IPS-18a (cell line): ENCODE results near the gene KCNIP4.

Experiments used
- H3K27ac ChIP-seq: one replicate; pipeline ENCODE4 v1.5.1; 2013; ENCODE audit warnings: low read length
- H3K27me3 ChIP-seq: one replicate; pipeline ENCODE4 v1.6.1; 2013; ENCODE audit warnings: mild to moderate bottlenecking, low read length; ENCODE audit not compliant: control insufficient read depth, insufficient read depth
- H3K36me3 ChIP-seq: one replicate; pipeline ENCODE4 v1.6.1; 2013; ENCODE audit warnings: low read depth, low read length; ENCODE audit not compliant: control insufficient read depth
- H3K4me1 ChIP-seq: one replicate; pipeline ENCODE4 v1.6.1; 2013; ENCODE audit warnings: low read depth, low read length; ENCODE audit not compliant: control insufficient read depth
- H3K4me3 ChIP-seq: one replicate; pipeline ENCODE4 v1.5.1; 2013; ENCODE audit warnings: low read length
- H3K9ac ChIP-seq: one replicate; pipeline ENCODE4 v1.6.1; 2013; ENCODE audit warnings: mild to moderate bottlenecking, low read length, moderate library complexity
- H3K9me3 ChIP-seq: one replicate; pipeline ENCODE4 v1.6.1; 2013; ENCODE audit warnings: low read depth, low read length; ENCODE audit not compliant: control insufficient read depth

Gene KCNIP4

DNA sequence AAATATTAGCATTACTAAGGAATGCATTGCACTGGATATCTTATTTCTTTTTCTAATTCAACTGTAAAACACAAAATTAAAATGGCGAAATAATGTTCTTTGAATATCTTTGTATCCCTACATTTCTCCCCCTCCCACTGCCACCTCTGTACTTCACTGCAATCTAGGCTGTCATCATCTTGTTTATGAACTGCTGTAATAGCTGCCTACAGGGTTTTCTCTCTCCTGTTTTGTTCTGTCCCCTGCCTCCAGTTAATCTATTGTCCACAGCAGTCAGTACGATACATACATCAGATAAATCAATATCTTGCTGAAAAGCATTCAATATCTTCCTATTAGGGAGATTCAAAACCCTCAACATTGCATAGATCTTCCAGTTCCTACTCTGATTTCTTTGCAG lies 528.4 kb downstream of the KCNIP4 start:
- Histone ChIP-seq H3K27ac (no peak overlapping the region), H3K27me3 (no peaks in the 10 kb centered on the region), H3K9ac (no peak overlapping the region), H3K36me3 (no peaks in the 10 kb centered on the region), H3K9me3 (no peaks in the 10 kb centered on the region), H3K4me3 (no peak overlapping the region), H3K4me1 (no peaks in the 10 kb centered on the region)

DNA sequence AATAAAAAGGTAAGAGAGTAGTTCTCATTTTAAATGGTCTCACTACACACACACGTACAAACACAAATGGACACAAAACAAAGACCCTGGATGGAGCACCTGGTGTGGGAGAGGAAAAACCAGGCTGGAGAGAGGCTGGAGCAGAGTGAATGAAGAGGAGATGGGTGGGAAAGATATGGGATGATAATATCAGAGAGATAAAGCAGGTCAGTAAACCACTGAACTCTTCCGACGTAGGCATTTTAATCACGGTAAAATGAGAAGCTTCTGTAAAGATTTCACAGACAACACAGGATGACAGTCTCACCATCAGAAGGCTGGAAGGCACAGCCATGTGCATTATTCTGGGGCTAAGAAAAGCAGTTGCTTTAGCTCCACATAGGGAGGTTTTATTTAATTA lies 532.8 kb downstream of the KCNIP4 start:
- Histone ChIP-seq H3K27me3 (no peaks in the 10 kb centered on the region), H3K27ac (no peak overlapping the region), H3K4me3 (no peak overlapping the region), H3K4me1 (no peaks in the 10 kb centered on the region), H3K36me3 (no peaks in the 10 kb centered on the region), H3K9ac (no peak overlapping the region), H3K9me3 (no peaks in the 10 kb centered on the region)

DNA sequence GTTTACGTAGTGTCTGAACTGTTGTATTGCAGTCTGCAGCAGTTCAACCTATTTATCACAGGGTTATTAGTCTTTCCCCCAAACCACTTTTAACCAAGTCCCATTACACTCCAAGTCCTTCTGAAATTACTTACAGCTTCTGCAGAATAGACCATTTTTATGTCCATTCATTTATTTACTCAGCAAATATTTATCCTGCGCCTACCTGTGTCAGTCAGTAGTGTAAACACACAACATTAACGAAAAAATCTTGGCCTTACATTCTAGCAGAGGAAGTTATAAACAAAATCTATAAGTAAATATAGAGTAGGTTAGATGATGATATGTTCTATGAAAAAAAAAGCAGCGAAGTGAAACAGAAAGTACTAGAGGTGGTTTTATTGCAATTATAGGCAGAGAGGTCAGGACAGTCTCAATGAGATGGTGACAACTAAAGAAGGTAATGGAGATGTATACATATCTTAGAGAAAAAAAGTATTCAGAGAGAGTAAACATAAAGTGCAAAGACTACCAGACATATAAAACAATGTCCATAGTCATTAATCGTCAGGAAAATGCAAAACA lies 534.7 kb downstream of the KCNIP4 start:
- Histone ChIP-seq H3K4me3 (no peak overlapping the region), H3K27me3 (no peaks in the 10 kb centered on the region), H3K9me3 (no peaks in the 10 kb centered on the region), H3K36me3 (no peaks in the 10 kb centered on the region), H3K4me1 (no peaks in the 10 kb centered on the region), H3K9ac (no peak overlapping the region), H3K27ac (no peak overlapping the region)

DNA sequence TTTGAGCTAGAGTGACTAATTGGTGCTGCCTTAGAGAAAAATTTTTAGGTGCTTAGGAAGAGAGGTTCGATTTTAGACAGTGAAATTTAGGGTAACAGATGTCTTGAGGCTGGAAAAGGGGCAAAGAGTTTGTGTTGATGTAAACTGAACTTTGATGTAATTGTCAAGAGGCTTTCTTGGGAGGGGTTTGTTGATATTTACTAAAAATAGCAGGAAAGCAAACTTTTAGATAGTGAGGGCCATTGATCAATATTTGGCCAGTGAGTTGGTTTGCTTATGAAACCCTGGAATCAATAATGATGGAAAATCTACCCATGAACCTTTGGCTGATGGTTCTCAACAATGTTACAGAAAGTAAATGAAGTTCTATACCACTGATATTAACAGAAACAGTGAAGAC lies 537.5 kb downstream of the KCNIP4 start:
- Histone ChIP-seq H3K4me3 (no peak overlapping the region), H3K4me1 (no peaks in the 10 kb centered on the region), H3K9me3 (no peaks in the 10 kb centered on the region), H3K27ac (no peak overlapping the region), H3K36me3 (no peaks in the 10 kb centered on the region), H3K9ac (no peak overlapping the region), H3K27me3 (no peaks in the 10 kb centered on the region)

DNA sequence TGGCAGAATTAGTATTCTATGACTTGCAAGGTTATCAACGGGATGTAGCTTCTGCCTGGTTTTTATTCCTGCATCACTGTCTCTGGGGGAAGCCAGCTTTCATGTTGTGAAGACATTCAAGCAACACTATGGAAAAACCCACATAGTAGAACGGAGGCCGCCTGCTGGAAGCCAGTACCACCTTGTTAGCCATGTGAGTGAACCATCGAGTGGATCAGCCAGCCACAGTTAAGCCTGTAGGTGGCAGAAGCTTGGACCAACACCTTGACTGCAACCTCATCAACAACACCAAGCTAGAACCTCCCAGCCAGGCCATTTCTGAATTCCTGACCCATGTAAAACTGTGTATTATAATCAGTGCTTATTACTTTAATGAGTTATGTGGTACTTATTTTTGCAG lies 538.2 kb downstream of the KCNIP4 start:
- no peak overlapping the region for H3K27ac ChIP-seq
- no peaks in the 10 kb centered on the region for H3K9me3 ChIP-seq
- no peaks in the 10 kb centered on the region for H3K36me3 ChIP-seq
- H3K4me1 ChIP-seq, result no peaks in the 10 kb centered on the region
- H3K9ac ChIP-seq, result no peak overlapping the region
- no peak overlapping the region for H3K4me3 ChIP-seq
- no peaks in the 10 kb centered on the region for H3K27me3 ChIP-seq

GRCh38 chr4:21387683-21388082 lies 560.9 kb downstream of the KCNIP4 start:
- H3K4me3 ChIP-seq, result no peak overlapping the region
- H3K27ac ChIP-seq, result no peak overlapping the region
- H3K27me3 ChIP-seq, result no peaks in the 10 kb centered on the region
- no peaks in the 10 kb centered on the region for H3K9me3 ChIP-seq
- no peak overlapping the region for H3K9ac ChIP-seq
- H3K4me1 ChIP-seq, result no peaks in the 10 kb centered on the region
- H3K36me3 ChIP-seq, result no peaks in the 10 kb centered on the region

DNA sequence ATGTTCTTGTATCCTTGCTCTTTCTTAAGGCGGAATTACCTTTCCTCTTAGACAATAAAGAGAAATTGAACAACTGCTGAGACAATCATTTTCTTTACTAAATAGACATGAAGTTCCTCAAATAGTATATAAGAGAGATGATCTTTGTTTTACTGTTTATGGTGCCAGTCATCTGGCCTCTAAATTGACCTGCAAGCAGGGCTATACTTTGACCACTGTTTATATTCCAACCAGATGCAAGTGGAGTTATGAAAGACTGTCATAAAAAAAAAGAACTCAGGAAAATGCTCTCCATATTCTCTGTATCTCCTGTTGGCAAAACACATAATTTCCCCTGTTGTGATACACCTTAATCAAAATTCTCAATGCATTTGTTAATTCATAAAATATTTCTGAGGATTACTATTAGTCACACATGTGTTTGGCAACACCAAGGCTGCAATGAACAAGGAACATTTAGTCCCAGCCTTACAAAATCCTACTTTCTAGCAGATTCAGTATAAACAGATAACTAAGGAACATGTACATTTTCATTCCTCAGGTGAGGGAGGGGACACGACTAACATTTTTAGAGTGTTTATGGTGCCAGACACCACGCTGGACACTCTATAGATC lies 562.3 kb downstream of the KCNIP4 start:
- H3K4me3 ChIP-seq, result no peak overlapping the region
- H3K27ac ChIP-seq, result no peak overlapping the region
- H3K9me3 ChIP-seq, result no peaks in the 10 kb centered on the region
- H3K9ac ChIP-seq, result no peak overlapping the region
- no peaks in the 10 kb centered on the region for H3K27me3 ChIP-seq
- no peaks in the 10 kb centered on the region for H3K4me1 ChIP-seq
- no peaks in the 10 kb centered on the region for H3K36me3 ChIP-seq

GRCh38 chr4:21385706-21386105 lies 562.9 kb downstream of the KCNIP4 start:
- no peak overlapping the region for H3K27ac ChIP-seq
- no peaks in the 10 kb centered on the region for H3K36me3 ChIP-seq
- no peak overlapping the region for H3K9ac ChIP-seq
- H3K27me3 ChIP-seq, result no peaks in the 10 kb centered on the region
- H3K4me1 ChIP-seq, result no peaks in the 10 kb centered on the region
- no peaks in the 10 kb centered on the region for H3K9me3 ChIP-seq
- no peak overlapping the region for H3K4me3 ChIP-seq

DNA sequence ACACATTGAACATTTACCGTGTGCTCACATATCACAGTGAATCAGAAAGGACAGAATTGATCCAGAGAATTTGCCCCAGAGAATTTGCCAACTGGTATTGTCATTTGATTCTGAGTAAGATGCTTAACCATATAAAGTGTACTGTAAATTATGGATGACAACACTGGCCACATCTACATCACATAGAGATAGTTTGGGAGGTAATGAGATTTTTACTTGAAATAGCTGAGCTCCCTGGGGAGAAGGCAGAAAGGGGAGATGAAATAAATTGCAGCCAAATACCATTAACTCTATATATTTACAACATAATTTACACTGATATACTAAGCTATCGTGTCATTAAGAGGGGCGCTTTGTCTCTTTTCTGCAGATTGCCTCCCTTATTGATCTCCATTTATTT lies 564.0 kb downstream of the KCNIP4 start:
- H3K4me1 ChIP-seq, result no peaks in the 10 kb centered on the region
- H3K36me3 ChIP-seq, result no peaks in the 10 kb centered on the region
- H3K4me3 ChIP-seq, result no peak overlapping the region

GRCh38 chr4:21380861-21381260 lies 567.7 kb downstream of the KCNIP4 start:
- H3K9me3 ChIP-seq, result no peaks in the 10 kb centered on the region
- no peak overlapping the region for H3K9ac ChIP-seq
- H3K27ac ChIP-seq, result no peak overlapping the region
- no peaks in the 10 kb centered on the region for H3K36me3 ChIP-seq
- no peaks in the 10 kb centered on the region for H3K4me1 ChIP-seq
- H3K27me3 ChIP-seq, result no peaks in the 10 kb centered on the region
- no peak overlapping the region for H3K4me3 ChIP-seq

More for the DNA sequence above, 564.0 kb downstream of the KCNIP4 start:
- Histone ChIP-seq H3K27me3 (no peaks in the 10 kb centered on the region), H3K9ac (no peak overlapping the region), H3K27ac (no peak overlapping the region), H3K9me3 (no peaks in the 10 kb centered on the region)

GRCh38 chr4:21377046-21377445 lies 571.5 kb downstream of the KCNIP4 start:
- Histone ChIP-seq H3K9me3 (no peaks in the 10 kb centered on the region), H3K4me3 (no peak overlapping the region), H3K4me1 (no peaks in the 10 kb centered on the region), H3K9ac (no peak overlapping the region), H3K27me3 (no peaks in the 10 kb centered on the region), H3K36me3 (no peaks in the 10 kb centered on the region), H3K27ac (no peak overlapping the region)

- no peak overlapping the region for H3K9ac ChIP-seq
- H3K27me3 ChIP-seq, result no peaks in the 10 kb centered on the region
- H3K9me3 ChIP-seq, result no peaks in the 10 kb centered on the region
- H3K4me3 ChIP-seq, result no peak overlapping the region
- no peaks in the 10 kb centered on the region for H3K36me3 ChIP-seq
- H3K27ac ChIP-seq, result no peak overlapping the region
- H3K4me1 ChIP-seq, result no peaks in the 10 kb centered on the region
Observed at GRCh38 chr4:21376176-21376575, 572.4 kb downstream of the KCNIP4 start.
